HG03571 (cell line): ENCODE results near the gene C11orf91.
"Not testable (repeated sequence)": the region's sequence is repeated elsewhere in the genome, so short reads cannot be mapped to it uniquely, and the experiment has no call there.

Source experiments
- ATAC-seq: cut with Tn5 transposase; IDR thresholded peaks from one replicate; pipeline ENCODE4 v1.9.1; 2021; ENCODE audit not compliant: unreplicated experiment

The C11orf91 gene

DNA sequence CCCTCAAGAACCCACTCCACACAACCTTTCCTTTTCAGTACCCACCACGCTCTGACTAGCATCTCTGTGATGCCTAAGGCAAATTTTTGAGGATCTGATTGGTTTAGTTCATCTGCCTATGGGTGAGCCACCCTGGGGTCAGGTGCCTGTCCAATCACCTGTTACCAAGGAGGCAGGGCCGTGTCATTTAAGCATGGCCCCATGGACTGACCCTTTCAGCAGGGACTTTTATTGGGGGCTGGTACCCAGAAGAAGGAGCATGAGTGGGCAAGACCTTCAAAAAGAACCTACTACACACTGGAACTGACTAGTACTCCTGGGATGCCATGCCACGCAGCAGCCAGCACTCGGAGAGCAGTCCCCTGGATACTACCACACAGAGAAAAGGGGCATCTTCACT is 28.4 kb downstream of the C11orf91 start:
- ATAC-seq = no peak

DNA sequence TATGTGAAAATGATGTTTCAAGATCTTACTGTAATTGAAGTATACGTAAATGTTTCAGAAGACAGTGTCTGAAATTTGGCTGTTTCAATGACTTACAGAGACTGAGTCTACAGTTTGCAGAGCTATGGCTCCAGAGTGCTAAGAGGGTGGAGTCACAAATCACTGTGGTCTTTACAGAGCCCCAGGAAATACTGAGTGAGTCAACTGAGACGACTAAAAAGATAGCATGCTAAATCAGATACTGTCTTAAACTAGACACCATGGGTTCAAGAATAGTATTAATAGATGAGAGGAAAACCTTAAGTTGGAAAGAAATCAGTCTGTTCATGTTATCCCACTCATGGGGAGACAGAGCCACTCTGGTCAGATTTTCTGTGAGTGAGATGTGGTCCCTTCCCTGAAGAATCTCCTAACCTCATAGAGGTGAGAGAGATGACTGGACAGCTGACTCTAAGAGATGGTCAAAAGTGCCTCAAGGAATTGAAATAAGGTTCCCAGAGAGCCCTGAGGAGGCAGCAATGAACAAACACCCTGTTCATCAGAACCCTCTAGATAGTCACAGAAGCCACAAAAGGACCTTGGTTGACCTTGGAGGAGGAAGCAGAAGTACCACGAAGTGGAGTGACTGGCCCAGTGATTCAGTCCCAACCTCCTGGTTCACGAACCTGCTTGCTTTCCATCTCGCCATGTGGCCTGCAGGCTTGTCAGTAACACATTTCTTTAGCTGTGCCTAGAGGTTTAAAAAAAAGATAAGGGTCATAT is 30.2 kb downstream of the C11orf91 start:
- ATAC-seq = no peak

DNA sequence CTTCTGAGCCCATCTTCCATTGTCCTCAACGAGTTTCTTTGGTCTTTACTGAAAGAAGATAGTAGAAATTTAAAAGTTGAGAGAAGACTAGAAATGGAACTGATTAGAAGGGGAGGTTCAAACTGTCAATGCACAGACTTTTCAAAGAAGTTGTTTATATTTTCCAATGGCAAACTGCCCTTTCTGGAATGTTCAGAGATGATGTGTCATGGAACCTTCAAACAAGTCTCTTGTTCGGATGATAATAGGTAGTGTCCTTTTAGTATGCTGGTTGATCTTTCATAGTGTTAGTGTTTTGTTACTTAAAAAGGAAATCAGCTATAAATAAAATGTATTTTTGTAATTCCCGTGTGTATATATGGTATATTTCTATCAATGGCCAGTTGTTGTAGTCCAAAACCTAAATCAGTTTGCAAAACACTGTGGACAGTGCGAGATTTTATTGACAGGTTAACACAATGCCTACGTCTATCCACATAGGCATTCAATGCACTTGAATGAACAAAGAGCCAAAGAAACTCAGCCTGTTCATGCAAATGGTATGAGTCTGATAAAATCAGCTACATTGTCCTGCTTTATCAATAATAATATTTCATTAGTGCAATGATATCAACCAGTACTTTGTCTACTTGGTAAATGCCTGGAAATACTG is 30.9 kb downstream of the C11orf91 start:
- no peak for ATAC-seq

DNA sequence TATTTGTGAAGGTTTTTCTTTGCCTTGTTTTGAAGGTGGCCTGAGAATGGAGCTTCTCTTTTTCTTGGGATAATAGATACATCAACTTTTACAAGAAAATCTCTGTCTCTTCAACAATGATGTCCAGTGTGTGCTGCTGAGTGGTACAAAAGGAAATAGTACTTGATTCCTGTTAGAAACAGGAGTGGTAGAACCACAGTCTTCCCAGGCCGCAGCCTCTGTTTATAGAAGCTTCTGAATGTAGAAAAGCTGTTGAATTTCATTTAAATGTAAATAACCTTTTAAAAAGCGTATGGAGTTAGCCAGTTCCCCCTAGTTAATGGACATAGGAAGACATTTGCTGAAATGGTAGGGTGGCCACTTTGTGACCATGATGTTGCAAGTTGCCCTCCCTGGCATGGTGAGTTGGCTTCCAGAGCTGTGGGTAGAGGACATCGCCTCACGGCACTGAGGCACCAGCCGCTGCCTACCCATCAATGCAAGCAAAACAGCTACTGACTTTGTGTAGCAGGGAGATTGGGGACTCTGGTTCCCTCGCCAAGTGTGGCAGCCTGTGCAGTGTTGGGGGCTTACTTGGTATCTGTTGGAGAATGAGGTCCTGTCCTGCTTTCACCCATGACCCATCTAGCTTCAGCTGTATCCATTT is 31.6 kb downstream of the C11orf91 start:
- ATAC-seq = no peak

DNA sequence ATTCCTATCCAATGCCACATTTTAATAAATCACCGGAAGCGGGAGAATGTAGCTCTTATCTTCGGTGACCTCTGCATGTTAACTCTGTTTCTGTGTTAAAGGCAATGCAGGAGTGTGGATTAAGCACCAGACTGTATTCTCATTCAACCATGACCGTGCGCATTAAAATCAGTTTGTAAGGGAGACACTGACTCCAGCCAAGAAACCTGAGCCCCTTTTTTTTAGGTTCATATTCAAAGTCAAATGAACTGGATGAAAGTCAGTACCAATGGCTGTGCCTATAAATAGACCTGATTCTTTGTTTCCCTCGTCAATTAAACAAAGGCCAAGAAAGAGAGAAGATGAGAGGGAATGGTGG is 32.2 kb downstream of the C11orf91 start:
- no peak for ATAC-seq

DNA sequence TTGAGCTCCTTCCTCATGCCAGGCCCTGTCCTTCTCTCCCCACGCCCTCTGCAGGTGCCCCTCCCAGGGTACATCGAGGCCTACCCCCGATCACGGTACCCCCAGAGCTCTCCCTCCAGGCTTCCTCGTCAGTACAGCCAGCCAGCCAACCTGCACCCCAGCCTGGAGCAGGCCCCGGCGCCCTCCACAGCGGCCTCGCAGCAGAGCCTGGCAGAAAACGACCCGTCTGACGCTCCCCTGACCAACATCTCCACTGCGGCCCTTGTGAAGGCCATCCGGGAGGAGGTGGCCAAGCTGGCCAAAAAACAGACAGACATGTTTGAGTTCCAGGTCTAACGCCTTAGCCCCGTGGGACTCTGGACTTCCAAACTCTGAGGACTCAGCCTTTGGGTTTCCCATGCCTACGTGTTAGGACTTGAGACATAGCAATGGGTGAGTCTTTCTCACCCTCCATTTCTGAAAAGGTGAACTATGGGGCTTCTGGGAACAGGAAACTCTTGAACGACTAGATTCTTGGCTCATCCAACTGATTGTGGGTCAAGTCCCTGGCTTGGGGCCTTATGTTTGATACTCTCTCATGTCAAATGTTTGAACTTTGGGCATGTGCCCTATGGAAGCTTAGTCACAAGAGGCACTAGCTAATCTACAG is 32.7 kb downstream of the C11orf91 start:
- ATAC-seq = no peak

DNA sequence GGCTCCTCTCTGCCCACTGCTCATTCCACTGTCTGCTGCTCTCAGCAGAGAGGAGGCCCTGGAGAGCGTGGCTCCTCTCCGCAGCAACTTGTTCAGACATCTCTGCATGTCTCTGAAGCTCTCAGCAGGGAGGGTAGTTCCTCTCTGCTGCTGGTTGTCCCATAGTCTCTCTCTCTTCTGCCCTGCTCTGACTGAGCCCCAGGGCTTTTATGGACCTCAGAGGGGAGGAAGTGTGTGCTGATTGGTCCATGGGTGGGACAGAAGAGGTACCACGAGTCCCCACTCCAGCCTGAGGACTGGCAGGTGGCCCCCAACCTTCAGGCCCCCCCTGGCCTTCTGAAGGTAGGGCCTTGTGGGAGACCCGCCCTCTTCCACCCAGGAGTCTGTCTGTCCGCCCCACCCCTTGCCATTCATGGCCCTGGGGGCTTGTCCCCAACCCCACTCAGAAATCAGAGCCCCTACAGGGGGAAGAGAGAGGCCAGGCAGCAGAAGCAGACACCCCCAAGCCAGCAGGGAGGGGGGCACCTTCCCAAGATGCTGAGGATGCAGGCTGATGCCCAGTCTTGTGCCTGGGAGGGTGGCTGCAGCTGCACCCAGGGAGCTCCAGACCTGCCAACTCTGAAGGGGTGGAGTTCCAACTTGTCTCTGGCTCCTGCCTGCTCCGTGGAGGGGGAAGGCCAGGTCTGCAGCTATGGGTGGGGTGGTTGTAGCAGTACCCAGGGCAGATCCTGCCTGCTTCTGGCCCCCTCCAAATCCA is 35.1 kb downstream of the C11orf91 start:
- ATAC-seq = no peak

DNA sequence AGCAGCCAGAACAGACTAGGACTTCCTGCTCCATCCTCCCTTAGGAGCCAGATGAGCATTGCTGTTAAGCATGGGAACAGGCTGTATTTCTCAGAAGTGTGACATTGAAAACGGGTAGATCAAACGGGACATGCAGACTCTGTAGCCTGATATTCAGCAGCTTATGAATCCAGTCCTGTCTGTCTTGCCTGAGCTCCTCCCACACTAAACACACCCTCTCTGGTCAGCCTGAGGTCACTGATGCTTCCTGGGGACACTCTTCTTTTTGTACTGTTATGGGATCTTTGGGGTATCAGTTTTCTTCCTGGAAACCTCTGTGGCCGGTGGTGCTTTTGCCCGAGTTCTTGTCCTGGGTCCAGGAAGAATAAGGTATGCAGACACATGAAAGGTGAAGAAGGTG is 35.8 kb downstream of the C11orf91 start:
- ATAC-seq = no peak

DNA sequence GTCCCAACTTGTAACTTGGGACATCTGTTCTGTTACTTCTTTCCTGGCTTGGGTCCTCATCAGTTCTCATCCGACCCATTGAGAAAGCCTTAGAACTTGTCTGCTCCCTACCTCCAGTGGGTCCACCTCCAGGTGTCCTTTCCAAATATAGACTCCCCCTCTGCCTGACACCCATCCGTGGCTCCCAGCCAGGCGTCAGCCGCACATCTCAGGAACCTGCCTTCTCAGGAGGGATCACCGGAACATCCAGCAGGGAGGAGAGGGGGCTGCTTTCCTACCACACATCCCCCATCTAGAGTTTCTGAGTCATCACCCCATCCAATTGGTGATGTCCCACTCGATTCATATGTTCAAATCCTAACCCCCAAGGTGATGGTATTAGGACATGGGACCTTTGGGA is 36.5 kb downstream of the C11orf91 start:
- ATAC-seq = no peak

DNA sequence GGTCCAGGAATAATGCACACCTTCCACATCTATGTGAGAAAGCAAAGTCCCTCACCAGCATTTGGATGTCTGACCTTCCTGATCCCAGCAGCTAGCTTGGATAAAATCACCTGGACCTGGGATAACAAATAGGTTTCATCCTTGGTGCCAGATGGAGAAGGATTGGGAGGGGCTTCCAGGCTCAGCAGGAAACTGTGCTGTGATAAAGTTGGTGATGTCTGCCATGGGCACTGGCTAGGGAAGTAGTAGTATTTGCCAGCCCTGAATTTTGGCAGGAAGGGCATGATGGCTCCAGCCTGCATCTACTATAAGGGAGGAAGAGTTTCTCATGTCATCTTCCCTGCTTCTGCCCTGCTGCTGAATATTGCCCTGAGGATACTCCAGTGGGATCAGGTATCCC is 37.5 kb downstream of the C11orf91 start:
- ATAC-seq = no peak

DNA sequence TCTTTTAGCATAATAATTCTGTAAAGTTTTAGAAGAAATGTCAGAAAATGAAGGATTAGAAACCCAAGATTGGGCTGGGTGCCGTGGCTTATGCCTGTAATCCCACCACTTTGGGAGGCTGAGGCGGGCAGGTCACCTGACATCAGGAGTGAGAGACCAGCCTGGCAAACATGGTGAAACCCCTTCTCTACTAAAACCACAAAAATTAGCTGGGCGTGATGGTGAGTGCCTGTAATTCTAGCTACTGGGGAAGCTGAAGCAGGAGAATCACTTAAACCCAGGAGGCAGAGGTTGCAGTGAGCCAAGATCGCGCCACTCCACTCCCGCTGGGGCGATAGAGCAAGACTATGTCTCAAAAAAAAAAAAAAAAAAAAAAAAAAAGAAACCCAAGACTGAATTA is 39.1 kb downstream of the C11orf91 start:
- ATAC-seq = not testable (repeated sequence)

DNA sequence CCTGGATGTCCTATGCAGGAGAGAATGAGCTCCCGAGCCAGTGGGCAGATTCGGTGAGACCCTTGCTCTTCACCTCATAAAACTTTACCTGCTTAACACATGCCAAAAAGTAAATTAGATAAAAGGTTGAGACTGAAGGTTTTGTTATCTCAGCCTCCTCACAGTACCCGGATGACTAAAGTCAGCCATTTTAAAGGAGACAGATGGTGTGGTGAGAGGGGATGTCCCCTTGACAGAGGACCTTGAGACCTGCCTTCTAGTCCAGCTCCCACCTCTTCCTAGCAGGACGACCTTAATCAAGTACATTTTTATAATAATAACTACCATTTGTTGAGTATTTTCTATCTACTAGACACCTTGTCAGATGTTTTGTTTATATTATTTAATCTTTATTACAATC is 39.7 kb downstream of the C11orf91 start:
- ATAC-seq = no peak

DNA sequence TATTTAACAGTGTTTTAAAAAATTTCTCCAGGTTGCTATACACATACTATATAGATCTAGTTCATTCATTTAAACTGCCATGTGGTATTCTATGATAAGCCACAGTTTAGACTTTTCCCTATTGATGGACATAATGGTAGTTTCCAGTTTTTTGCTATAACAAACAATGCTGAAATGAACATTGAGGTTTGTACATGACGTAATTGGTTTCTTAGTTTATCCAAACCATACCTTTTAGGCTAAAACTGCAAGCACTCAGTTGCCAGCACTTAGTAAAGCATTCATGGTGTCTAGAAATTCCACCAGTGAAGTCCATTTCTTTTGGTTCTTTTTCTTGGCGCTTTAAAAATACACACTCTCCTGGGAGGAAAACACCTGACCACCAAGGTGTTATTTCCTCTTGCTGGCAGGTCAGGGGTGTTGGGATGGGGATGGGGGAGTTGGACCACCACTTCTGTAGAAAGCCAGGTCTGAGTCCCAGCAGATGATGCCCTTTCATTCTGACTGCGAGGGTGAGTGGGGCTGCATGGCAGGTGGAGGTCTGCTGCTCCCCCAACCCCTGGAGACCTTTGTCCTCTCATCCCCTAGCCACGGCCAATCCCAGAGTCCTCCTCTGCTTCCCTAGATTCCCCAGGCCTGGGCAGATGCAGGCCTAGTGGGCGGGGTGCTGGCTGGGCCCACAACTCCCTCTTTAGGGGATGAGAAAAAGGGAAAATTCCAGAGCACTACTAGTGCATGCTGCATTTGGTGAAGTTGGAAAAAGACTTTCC is 41.1 kb downstream of the C11orf91 start:
- ATAC-seq = no peak

DNA sequence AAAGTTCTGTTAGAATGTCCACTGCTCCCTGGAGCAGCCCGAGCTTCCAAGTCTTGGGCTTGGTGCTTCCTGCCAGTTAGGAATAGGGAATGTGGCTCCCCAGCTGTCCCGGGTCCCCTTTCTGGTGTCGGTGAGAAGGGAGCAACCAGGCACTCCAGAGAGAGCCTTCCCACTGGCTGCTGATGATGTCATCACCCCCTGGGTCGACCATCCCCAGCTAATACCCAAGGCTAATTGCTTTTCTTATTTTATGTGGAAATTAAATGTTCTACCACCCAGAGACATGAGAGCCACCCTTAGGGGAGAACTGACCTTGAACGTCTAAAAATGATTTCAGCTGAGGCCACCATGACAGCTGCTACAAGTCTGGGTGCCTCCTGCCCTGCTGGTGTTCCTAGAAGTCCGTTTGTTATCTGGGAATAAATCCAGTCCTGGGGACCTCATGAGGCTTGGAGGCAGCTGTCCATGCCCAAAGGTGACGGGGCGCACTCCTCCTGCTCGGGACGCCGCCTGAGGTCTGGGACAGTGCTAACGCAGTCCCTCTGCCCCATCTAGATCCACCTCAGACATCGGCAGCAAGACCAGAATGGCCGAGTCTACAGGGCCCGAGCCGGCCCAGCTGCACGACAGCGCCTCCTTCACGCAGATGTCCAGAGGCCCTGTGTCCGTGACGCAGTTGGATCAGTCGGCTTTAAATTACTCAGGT is 42.3 kb downstream of the C11orf91 start:
- no peak for ATAC-seq

DNA sequence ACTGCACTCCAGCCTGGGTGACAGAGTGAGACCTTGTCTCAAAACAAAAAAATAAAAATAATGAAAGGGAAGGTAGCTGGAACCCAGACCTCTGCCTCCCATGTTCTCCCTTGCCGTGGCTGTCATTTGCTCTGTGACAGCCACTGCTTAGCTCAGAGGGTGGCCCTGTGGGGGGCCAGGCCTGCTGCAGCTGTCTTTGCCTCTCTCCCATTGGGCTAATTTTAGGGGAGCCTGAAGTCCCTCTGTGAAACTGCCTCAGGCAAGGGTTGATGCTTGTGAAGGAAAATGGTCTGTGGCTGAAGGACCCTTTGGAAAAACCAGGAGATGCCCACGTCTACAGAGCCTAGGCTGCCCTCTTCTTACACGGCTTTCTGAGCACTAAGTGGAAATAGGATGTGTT is 42.9 kb downstream of the C11orf91 start:
- no peak for ATAC-seq

DNA sequence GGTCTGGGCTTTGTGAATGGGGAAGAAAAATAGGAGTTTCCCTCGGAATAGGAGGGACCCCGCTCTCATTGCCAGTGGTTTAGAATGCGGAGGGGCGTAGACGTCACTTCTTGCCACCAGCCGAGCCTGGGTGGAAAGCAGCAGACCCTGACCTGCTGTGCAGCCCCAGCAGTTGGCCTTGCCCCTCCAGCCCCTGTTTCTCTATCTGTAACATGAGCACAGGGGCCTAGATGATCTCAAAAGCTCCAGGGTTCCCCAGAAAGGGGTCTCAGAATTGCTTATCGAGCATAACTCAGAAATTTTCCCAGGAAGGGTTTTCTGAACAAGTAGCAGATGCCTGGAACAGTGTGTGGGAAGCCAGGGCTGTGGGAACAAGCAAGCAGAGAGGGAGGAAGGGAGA is 43.9 kb downstream of the C11orf91 start:
- no peak for ATAC-seq

DNA sequence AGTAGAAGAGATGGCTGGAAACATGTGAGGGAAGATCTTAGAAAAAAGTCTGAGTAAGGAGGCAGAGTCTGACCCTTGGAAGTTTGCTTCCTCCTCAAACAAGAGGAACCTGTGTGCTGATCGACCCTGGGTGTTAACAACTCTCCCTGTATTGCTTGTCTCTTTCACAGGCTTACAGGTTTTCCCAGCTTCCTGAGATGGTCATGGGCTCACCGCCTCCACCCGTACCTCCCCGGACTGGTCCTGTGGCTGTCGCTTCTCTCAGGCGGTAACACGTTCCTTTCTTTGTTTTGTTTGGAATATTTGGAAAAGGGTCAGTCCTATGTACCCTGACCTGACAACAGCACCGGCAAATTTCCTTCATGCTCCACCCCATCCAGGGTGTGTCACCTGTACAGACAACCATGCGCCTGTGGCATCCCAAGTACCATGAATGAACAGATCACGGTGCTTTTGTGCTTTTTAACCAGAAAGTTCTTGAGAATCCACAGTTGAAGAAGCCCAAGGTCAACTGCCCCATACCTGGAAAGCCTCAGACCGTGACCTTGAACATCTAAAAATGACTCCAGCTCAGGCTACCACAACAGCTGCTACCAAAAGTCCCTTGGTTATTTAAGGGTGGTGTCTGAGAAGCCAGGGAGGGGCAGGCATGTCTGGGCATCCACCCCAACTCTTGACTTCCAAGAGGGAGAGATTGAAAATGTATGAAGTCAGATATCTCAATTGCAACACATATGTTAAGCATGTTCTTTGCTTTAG is 44.6 kb downstream of the C11orf91 start:
- no peak for ATAC-seq

DNA sequence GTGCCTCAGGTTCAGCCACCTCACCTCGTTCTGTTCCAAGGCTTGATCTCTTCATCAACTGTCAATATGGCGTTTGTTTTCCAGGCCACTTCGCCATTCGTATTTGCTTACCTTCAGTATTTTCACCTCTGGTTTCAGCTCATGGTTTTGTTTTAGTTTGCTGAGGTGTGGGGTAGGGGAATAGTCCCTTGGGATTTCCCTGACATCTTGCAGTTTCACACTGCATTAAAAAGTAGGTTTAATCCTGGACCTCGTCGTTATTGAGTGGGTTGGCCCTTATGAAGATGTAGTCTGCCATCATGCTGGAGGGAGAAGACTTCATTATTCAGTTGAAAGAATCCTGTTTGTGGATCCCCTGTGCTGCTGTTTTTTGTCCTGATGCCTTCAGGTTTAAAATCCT is 46.0 kb downstream of the C11orf91 start:
- no peak for ATAC-seq

DNA sequence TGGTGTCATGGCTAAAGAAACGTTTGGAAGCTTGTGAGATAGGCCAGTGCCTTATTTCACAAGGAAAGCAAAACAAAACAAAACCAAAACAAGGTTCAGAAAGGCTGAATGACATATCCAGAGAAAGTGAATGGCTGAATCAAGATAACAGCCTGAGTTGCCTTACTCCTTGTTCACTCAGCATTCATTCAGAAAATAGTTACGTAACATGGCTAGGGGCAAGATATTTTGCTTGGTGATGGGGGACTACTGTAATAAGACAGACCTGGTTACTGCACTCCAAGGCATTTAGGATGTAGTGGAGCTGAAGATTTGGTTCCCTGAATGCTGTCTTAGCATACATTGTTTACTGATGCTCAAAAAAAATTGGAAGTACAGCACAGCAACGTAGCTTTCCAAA is 47.7 kb downstream of the C11orf91 start:
- no peak for ATAC-seq
